Testis (tissue), 2 donors: ENCODE data around the gene ASAP2.

Source experiments
- POLR2A ChIP-seq: fragments of 450-650 bp; IDR thresholded peaks from one replicate; pipeline ENCODE4 v1.6.1; 2017; ENCODE audit warnings: antibody characterized with exemption, mild to moderate bottlenecking, moderate library complexity
- TF ChIP-seq, protein P1 (sequence below), 3 experiments: fragments of 450-650 bp in 2 of 3; fragments of 200-600 bp in 1 of 3; sonication (generic) in 1 of 3; IDR thresholded peaks; one replicate each; pipeline ENCODE4 v1.5.1; 2016 to 2019; ENCODE audit warnings: antibody characterized with exemption in 3 of 3, mild to moderate bottlenecking in 2 of 3, moderate library complexity in 1 of 3

DNA sequence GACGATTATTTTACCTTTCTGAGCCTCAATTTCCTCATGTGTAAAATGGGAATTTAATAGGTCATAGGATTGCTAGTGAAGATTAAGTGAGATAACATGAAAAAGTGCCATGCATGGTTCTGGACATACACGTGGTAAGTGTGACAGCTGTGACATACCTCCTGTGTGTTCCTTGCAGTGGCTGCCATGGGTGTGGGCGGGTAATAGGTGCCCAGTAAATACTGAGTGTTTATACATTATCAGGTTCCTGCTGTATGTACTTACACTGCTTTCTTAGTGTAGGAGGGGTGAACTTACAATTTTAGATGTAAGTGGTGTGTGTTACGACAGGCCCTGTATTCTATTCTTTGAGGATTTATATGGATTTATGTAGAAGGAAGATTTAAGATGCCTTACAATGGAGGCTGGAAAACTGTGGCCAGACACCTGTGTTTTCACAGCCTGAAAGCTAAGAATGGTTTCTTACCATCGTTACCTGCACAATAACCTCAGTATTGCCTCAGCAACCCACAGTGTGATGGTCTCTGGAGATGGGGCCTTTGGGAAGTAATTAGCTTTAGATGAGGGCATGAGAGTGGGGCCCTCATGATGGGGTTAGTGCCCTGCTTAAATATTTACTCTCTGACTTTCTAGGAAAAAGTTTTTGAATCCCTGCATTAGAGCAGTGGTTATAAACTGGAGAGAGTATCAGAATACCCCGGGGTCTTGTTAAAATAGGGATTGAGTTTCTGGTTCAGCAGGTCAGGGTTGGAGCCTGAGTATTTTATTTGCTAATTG lies 78.1 kb downstream of the ASAP2 start:
- TF ChIP-seq, protein P1, sequence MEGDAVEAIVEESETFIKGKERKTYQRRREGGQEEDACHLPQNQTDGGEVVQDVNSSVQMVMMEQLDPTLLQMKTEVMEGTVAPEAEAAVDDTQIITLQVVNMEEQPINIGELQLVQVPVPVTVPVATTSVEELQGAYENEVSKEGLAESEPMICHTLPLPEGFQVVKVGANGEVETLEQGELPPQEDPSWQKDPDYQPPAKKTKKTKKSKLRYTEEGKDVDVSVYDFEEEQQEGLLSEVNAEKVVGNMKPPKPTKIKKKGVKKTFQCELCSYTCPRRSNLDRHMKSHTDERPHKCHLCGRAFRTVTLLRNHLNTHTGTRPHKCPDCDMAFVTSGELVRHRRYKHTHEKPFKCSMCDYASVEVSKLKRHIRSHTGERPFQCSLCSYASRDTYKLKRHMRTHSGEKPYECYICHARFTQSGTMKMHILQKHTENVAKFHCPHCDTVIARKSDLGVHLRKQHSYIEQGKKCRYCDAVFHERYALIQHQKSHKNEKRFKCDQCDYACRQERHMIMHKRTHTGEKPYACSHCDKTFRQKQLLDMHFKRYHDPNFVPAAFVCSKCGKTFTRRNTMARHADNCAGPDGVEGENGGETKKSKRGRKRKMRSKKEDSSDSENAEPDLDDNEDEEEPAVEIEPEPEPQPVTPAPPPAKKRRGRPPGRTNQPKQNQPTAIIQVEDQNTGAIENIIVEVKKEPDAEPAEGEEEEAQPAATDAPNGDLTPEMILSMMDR (IDR thresholded peaks at IDR 0.05): no peak
- no peak for TF ChIP-seq POLR2A
